DMS153 (cell line): Measurements from ENCODE around the gene MINPP1.
"Not testable (repeated sequence)": the region's sequence is repeated elsewhere in the genome, so short reads cannot be mapped to it uniquely, and the experiment has no call there.

ENCODE experiments used
- DNase-seq: peaks from one replicate; lab custom pipeline; 2025; lab: John Stamatoyannopoulos, UW

MINPP1 gene, protein sequence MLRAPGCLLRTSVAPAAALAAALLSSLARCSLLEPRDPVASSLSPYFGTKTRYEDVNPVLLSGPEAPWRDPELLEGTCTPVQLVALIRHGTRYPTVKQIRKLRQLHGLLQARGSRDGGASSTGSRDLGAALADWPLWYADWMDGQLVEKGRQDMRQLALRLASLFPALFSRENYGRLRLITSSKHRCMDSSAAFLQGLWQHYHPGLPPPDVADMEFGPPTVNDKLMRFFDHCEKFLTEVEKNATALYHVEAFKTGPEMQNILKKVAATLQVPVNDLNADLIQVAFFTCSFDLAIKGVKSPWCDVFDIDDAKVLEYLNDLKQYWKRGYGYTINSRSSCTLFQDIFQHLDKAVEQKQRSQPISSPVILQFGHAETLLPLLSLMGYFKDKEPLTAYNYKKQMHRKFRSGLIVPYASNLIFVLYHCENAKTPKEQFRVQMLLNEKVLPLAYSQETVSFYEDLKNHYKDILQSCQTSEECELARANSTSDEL

DNA sequence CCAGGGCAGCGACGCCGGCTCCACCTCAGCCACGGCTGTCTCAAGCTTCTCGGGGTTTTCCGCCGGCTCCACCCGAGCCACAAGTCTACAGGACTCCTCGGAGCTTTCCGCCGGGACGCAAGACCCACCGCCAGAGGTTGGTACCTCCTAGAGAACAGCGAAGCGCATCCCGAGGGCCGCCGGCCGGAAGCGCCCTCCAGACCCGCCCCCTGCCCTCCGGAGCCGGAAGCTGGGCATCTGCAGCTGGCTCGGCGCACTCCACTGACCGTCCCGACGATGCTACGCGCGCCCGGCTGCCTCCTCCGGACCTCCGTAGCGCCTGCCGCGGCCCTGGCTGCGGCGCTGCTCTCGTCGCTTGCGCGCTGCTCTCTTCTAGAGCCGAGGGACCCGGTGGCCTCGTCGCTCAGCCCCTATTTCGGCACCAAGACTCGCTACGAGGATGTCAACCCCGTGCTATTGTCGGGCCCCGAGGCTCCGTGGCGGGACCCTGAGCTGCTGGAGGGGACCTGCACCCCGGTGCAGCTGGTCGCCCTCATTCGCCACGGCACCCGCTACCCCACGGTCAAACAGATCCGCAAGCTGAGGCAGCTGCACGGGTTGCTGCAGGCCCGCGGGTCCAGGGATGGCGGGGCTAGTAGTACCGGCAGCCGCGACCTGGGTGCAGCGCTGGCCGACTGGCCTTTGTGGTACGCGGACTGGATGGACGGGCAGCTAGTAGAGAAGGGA lies at the start of gene MINPP1:
TSS of gene MINPP1 (plus strand) at position 254 of the 726 bp plus-strand sequence. CDS start at position 277, 23 bp downstream.
- DNase-seq, result peak; percentile 59

DNA sequence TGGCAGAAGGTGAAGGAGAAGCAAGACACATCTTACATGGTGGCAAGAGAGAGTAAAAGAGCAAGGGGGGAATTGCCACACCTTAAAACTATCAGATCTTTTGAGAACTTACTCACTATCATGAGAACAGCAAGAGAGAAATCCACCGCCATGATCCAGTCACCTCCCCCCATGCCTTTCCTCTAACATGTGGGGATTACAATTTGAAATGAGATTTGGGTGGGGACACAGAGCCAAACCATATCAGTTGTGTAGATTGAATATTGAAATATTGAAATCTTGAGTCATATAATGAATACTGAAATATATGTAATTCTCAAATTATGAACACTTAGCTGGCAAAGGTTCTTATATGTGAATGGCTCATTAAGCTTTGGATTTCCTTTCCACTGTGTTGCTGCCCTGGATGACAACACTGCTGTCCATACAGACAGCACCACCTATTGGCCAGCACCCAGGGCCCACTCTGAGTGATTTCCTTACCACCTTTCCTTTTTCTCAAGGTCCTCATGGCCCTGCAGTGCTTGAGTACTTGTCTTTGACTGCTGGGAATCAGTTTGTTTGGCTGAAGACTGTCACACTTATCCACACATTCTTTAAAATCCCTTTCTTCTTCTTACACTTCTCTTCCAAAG lies 48.0 kb upstream of the MINPP1 start:
- not testable (repeated sequence) for DNase-seq

DNA sequence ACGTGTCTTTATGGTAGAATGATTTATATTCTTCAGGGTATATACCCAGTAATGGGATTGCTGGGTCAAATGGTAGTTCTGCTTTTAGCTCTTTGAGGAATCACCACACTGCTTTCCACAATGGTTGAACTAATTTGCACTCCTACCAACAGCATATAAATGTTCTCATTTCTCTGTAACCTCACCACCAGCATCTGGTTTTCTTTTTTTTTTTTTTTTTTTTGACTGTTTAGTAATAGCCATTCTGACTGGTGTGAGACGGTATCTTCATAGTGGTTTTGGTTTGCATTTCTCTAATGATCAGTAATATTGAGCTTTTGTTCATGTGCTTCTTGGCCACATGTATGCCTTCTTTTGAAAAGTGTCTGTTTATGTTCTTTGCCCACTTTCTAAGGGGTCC lies 42.9 kb upstream of the MINPP1 start:
- not testable (repeated sequence) for DNase-seq

- DNase-seq, result not testable (repeated sequence)
These were observed 37.8 kb upstream of the MINPP1 start for GRCh38 chr10:87466849-87467248.

DNA sequence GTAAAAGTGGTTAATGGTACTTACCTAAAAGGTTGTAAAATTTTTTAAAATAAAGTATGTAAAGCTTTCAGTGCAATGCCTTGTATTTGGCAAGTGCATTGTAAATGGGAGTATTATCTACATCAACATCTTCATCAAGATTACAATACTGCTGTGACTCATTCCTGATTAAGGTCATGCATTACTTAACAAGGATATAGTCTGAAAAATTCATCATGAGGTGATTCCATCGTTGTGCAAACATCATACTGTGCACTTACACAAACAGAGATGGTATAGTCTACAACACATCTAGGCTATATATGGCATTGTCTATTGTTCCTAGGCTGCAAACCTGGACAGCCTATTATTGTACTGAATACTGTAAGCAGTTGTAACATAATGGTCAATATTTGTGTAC lies 16.0 kb upstream of the MINPP1 start:
- peak; percentile 26 for DNase-seq

DNA sequence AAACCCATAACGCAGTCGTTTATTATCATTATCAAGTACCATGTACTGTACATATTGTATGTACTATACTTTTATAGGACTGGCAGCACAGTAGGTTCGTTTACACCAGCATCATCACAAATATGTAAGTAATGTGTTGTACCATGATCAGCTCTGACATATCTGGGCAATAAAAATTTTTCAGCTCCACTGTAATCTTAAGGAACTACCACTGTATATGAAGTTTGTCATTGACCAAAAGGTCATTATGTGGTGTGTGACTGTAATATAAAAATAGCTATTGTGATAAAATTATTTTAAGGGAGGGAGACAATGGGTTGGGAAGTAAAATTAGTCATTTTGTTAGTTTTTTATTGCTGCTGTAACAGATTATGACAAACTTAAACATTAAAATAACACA lies 14.4 kb upstream of the MINPP1 start:
- DNase-seq, result not testable (repeated sequence)

DNA sequence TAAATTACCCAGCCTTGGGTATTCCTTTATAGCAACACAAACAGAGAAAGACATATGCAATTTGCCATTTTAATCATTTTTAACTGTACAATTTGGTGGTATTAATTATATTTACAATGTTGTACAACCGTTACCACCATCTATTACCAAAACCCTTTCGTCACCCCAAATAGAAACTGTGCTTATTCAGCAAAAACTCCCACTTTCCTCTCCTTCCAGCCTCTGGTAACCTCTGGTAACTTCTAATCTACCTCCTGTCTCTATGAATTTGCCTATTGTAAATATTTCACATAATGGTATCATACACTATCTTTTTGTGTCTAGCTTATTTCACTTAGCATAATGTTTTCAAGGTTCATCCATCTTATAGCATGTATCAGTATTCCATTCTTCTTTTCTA lies 12.2 kb upstream of the MINPP1 start:
- not testable (repeated sequence) for DNase-seq

GRCh38 chr10:87495446-87495845 lies 9.2 kb upstream of the MINPP1 start:
- not testable (repeated sequence) for DNase-seq

GRCh38 chr10:87497386-87497785 lies 7.3 kb upstream of the MINPP1 start:
- not testable (repeated sequence) for DNase-seq

DNA sequence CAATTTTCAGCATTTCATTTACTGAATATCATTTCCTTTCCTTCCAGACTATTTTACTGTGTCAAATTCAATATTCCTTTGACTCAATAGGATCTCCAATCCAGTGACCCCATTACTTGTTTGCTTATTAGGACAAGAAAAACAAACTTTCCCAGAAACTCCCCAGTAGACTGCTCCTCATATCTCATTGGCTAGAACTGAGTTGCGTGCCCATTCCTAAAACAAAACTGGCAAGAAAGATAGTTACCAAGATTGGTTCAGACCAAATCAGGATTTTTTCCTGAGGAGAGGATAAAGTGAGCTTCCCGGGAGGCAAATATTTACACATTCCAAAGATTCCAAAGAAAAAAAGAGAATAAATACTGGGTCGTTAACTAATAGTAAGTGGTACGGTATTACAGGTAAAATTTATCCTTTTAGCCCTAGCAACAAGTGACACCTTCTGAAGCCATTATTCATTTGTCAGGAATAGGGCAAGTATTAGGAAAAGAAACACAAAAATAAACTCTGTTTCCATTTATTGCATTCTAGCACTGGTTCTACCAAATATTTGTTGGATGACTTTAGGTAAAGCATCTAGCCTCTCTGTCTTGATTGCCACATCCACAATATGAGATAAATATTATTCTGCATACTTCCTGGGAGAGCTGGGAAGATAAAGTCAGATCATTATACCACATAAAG lies 6.4 kb upstream of the MINPP1 start:
- not testable (repeated sequence) for DNase-seq

GRCh38 chr10:87500646-87501048 lies 4.0 kb upstream of the MINPP1 start:
- no peak for DNase-seq

- no peak for DNase-seq
These were observed 1.3 kb upstream of the MINPP1 start for GRCh38 chr10:87503401-87503800.

GRCh38 chr10:87503886-87504285 lies 807 bp upstream of the MINPP1 start:
- DNase-seq, result no peak

GRCh38 chr10:87504307-87504639 lies 420 bp upstream of the MINPP1 start:
- no peak for DNase-seq

GRCh38 chr10:87505366-87506111 lies 846 bp downstream of the MINPP1 start:
- peak; percentile 39 for DNase-seq

DNA sequence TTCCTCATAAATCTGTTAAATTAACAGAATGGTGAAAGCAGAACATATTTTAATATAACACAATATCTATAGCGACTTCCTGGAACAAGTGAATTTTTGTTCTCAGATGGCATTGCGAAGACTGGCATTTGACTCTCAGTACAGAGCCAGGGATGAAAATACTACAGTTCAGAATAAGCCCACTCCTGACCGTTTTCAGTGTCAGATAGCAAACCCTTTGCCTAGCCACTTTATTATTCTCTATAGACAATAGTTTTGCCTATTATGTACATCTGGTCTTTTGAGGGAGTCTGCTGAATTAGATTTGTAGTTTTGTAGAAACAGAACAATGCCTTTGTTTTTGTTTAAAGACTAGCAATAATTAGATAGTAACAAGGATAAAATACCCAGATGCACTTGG lies 2.3 kb downstream of the MINPP1 start:
- DNase-seq, result no peak

GRCh38 chr10:87507879-87508483 lies 3.3 kb downstream of the MINPP1 start:
- no peak for DNase-seq

DNA sequence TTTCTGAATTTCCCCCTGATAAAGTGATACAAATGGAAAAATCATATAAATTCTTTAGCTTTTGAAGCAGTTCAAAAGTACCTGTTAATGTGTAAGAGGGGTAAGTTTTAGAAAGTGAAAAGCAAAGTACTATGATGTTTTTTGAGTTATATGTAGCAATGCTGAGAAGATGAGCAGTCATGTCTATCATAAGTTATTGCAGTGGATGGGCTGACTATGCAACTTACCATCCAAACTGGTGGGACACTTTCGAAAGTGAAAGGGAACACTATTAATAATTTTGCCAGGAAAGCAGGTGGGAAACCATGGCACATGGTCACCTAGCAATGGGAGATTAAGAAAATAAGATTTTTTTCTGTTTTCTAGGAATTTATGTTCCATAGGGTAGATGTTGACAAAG lies 4.1 kb downstream of the MINPP1 start:
- DNase-seq, result no peak

DNA sequence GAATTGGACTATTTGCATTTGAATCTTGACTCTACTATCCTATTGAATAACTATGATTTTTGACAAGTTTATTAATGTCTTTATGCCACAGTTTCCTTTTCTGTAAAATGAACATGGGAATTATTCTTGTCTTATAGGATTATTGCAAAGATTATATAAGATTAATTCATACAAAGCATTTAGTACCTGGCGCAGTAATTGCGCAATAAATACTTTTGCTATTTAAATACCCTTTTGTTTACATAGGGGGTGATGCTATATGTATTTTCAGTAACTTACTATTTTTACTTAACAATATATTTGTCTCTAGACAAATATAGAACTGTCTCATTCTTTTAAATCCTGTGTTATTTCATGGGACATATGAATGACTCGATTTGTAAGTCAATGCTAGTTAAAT lies 5.3 kb downstream of the MINPP1 start:
- DNase-seq, result no peak

DNA sequence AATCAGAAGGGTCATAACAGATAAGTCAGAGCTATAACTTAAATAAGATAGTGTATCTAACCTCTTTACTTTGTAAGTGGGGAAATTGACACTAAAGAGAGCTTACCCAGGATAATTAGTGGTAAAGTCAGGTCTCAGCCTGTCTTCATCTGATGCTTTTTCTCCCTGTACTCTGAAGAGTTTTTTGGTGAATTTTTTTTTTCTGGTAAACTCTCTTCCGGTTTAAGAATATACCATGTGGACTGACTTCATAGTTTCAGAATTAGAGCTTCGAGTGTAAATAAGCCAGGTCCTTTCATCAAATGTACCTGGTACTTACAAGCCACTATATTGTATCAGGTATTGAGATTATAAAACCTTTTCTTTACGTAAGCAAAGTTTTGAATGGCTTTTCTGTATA lies 6.8 kb downstream of the MINPP1 start:
- no peak for DNase-seq

DNA sequence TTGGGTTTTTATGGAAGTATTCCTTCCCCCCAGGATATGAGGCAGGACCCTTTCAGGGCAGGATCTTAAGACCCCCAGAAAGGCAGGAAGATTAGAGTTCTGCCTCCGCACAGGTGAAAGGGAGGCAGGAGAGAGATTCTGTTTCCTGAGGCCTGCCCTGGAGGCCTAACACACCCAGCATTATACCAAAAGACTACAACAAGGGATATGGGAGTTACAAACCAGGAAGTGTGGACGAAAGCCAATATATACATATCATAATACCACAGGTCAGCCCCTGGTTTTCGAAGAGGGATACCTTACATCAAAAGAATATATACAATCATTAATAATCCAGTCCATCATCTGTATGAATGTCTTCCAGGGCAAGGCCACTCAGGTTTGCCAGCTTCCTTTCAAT lies 14.2 kb downstream of the MINPP1 start:
- DNase-seq, result no peak
